Measurements from ENCODE around the gene WIPI1. TPM values are rescaled to one million over a fixed set of nuclear protein-coding genes. Genes with fewer than 3 reads are reported as not detected.

The WIPI1 gene
- total and polyA plus RNA-seq, 2 of the 13 experiments (the other 11 are each of a cell fraction or from before 2014, with no cell fraction given), result 29.4 to 141 TPM

GRCh38 chr17:68482576-68483041 is 25.3 kb upstream of the WIPI1 start (continued):
- TF ChIP-seq ATRX (CRISPR knock-in tag; IDR thresholded peaks at IDR 0.05; ENCODE audit: borderline replicate concordance) (no peak), ZNF572 (CRISPR knock-in tag; IDR thresholded peaks at IDR 0.05) (no peak), TCF7 (IDR thresholded peaks at IDR 0.05; ENCODE audit: low read depth) (peak; percentile 91), TMF1 (CRISPR knock-in tag; IDR thresholded peaks at IDR 0.05; ENCODE audit: low read depth) (no peak), ZNF629 (CRISPR knock-in tag; conservative IDR thresholded peaks at IDR 0.05) (no peak), ZNF232 (CRISPR knock-in tag; IDR thresholded peaks at IDR 0.05; ENCODE audit: borderline replicate concordance) (no peak), TBX3 (IDR thresholded peaks at IDR 0.05; ENCODE audit: borderline replicate concordance) (peak; percentile 48; the same call in 1 of the 2 replicates), ETS1 (CRISPR knock-in tag; IDR thresholded peaks at IDR 0.05) (no peak), LCORL (IDR thresholded peaks at IDR 0.05) (no peak), LCORL (CRISPR knock-in tag; IDR thresholded peaks at IDR 0.05) (no peak), ZNF781 (CRISPR knock-in tag; IDR thresholded peaks at IDR 0.05; ENCODE audit: borderline replicate concordance, not compliant biosample characterization) (no peak), ELF4 (CRISPR knock-in tag; IDR thresholded peaks at IDR 0.05; ENCODE audit: borderline replicate concordance) (no peak), MTA1 (CRISPR knock-in tag; IDR thresholded peaks at IDR 0.05; ENCODE audit: borderline replicate concordance) (no peak), ZBED4 (CRISPR knock-in tag; IDR thresholded peaks at IDR 0.05; ENCODE audit: borderline replicate concordance) (no peak), ZNF383 (CRISPR knock-in tag; IDR thresholded peaks at IDR 0.05; ENCODE audit: borderline replicate concordance) (no peak), IRX3 (CRISPR knock-in tag; IDR thresholded peaks at IDR 0.05; ENCODE audit: borderline replicate concordance, low read depth) (no peak), ZNF616 (CRISPR knock-in tag; IDR thresholded peaks at IDR 0.05; ENCODE audit: low read depth) (no peak), KDM1A (CRISPR knock-in tag; IDR thresholded peaks at IDR 0.05) (no peak), MED13 (CRISPR knock-in tag; IDR thresholded peaks at IDR 0.05) (no peak), FOXP1 (IDR thresholded peaks at IDR 0.05) (no peak), FOXP1 (CRISPR knock-in tag; IDR thresholded peaks at IDR 0.05) (peak; percentile 77; the same call in 1 of the 2 replicates), AKAP8 (CRISPR knock-in tag; IDR thresholded peaks at IDR 0.05) (no peak)
- TF ChIP-seq, protein P1, sequence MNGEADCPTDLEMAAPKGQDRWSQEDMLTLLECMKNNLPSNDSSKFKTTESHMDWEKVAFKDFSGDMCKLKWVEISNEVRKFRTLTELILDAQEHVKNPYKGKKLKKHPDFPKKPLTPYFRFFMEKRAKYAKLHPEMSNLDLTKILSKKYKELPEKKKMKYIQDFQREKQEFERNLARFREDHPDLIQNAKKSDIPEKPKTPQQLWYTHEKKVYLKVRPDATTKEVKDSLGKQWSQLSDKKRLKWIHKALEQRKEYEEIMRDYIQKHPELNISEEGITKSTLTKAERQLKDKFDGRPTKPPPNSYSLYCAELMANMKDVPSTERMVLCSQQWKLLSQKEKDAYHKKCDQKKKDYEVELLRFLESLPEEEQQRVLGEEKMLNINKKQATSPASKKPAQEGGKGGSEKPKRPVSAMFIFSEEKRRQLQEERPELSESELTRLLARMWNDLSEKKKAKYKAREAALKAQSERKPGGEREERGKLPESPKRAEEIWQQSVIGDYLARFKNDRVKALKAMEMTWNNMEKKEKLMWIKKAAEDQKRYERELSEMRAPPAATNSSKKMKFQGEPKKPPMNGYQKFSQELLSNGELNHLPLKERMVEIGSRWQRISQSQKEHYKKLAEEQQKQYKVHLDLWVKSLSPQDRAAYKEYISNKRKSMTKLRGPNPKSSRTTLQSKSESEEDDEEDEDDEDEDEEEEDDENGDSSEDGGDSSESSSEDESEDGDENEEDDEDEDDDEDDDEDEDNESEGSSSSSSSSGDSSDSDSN (CRISPR knock-in tag; IDR thresholded peaks at IDR 0.05), result no peak
- TF ChIP-seq, protein P2, sequence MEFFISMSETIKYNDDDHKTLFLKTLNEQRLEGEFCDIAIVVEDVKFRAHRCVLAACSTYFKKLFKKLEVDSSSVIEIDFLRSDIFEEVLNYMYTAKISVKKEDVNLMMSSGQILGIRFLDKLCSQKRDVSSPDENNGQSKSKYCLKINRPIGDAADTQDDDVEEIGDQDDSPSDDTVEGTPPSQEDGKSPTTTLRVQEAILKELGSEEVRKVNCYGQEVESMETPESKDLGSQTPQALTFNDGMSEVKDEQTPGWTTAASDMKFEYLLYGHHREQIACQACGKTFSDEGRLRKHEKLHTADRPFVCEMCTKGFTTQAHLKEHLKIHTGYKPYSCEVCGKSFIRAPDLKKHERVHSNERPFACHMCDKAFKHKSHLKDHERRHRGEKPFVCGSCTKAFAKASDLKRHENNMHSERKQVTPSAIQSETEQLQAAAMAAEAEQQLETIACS (CRISPR knock-in tag; IDR thresholded peaks at IDR 0.05), result no peak

Data from HepG2 (cell line).